GM23338 (cell line): ENCODE data around the gene ADPRHL1. TPM values are rescaled to one million over a fixed set of nuclear protein-coding genes. Genes with fewer than 3 reads are reported as not detected.

Source experiments
- ATAC-seq: fragments of 200-7000 bp; cut with Tn5 transposase; 3 replicates; pipeline ENCODE4 v1.9.1; 2020
- DNase-seq: peaks from one replicate; pipeline ENCODE4 v3.0.0-alpha.2; 2015; ENCODE audit warnings: low spot score
- H2AFZ ChIP-seq: fragments of 200-600 bp; sonication (generic); 2 replicates; pipeline ENCODE4 v1.8.0; 2016; ENCODE audit warnings: antibody characterized with exemption, mild to moderate bottlenecking, moderate library complexity
- H3F3A ChIP-seq: fragments of 200-600 bp; sonication (generic); replicated peaks from 2 replicates; pipeline ENCODE4 v1.8.0; 2017; ENCODE audit warnings: antibody characterized with exemption, mixed run types, low read depth
- H3K27ac ChIP-seq: fragments of 200-600 bp; sonication (generic); 2 replicates; pipeline ENCODE4 v1.6.1; 2016; ENCODE audit warnings: low read depth
- H3K27me3 ChIP-seq: fragments of 200-600 bp; sonication (generic); 2 replicates; pipeline ENCODE4 v1.8.0; 2016; ENCODE audit warnings: mild to moderate bottlenecking, mixed run types, moderate library complexity; ENCODE audit not compliant: insufficient read depth
- H3K36me3 ChIP-seq: fragments of 200-600 bp; sonication (generic); 2 replicates; pipeline ENCODE4 v1.8.0; 2016; ENCODE audit warnings: mild to moderate bottlenecking; ENCODE audit not compliant: insufficient read depth
- H3K4me1 ChIP-seq: fragments of 200-600 bp; sonication (generic); 2 replicates; pipeline ENCODE4 v1.8.0; 2016; ENCODE audit warnings: mild to moderate bottlenecking, moderate library complexity; ENCODE audit not compliant: insufficient read depth
- H3K4me2 ChIP-seq: fragments of 200-600 bp; sonication (generic); 2 replicates; pipeline ENCODE4 v1.7.1; 2017; ENCODE audit warnings: mixed run types
- H3K4me3 ChIP-seq: fragments of 200-600 bp; sonication (generic); 2 replicates; pipeline ENCODE4 v1.6.1; 2016; ENCODE audit warnings: mixed run types
- H3K79me2 ChIP-seq: fragments of 200-600 bp; sonication (generic); replicated peaks from 2 replicates; pipeline ENCODE4 v1.8.0; 2017; ENCODE audit warnings: mild to moderate bottlenecking; ENCODE audit not compliant: insufficient read depth
- H3K9me2 ChIP-seq: fragments of 200-600 bp; sonication (generic); 2 replicates; pipeline ENCODE4 v1.8.0; 2017; ENCODE audit not compliant: insufficient read depth
- H4K20me1 ChIP-seq: fragments of 200-600 bp; sonication (generic); replicated peaks from 2 replicates; pipeline ENCODE4 v1.8.0; 2017; ENCODE audit warnings: mild to moderate bottlenecking; ENCODE audit not compliant: insufficient read depth
- H3K27ac Mint-ChIP-seq: 2 replicates; pipeline ENCODE4 v1.8.0; 2020; ENCODE audit warnings: inconsistent platforms, mild to moderate bottlenecking, moderate library complexity, mixed read lengths
- H3K27me3 Mint-ChIP-seq: 3 replicates; pipeline ENCODE4 v1.8.0; 2022; ENCODE audit warnings: low read depth, mild to moderate bottlenecking, moderate library complexity, mixed read lengths, inconsistent platforms; ENCODE audit not compliant: insufficient read depth, poor library complexity
- H3K36me3 Mint-ChIP-seq: 3 replicates; pipeline ENCODE4 v1.8.0; 2021; ENCODE audit warnings: low read depth, mild to moderate bottlenecking, inconsistent platforms, moderate library complexity, mixed read lengths
- H3K4me1 Mint-ChIP-seq: 3 replicates; pipeline ENCODE4 v1.8.0; 2020; ENCODE audit warnings: mild to moderate bottlenecking, inconsistent platforms, mixed read lengths
- H3K4me3 Mint-ChIP-seq: 3 replicates; pipeline ENCODE4 v1.8.0; 2021; ENCODE audit warnings: moderate library complexity, mild to moderate bottlenecking, inconsistent platforms, mixed read lengths
- H3K9me3 Mint-ChIP-seq: 3 replicates; pipeline ENCODE4 v1.8.0; 2020; ENCODE audit warnings: moderate library complexity, mild to moderate bottlenecking, inconsistent platforms, mixed read lengths
- CREB1 ChIP-seq: fragments of 250-450 bp; sonication (Bioruptor Pico); IDR thresholded peaks from 2 replicates; pipeline ENCODE4 v1.5.0; 2020; ENCODE audit warnings: low read depth, mild to moderate bottlenecking, moderate library complexity
- CTCF ChIP-seq, 2 experiments: fragments of 200-600 bp in 1 of 2; sonication (generic) in 1 of 2; conservative IDR thresholded peaks; 2 replicates each; pipeline versions ENCODE4 v1.5.1 to v1.6.1; 2016 to 2017; ENCODE audit warnings: antibody characterized with exemption in 2 of 2, low read depth in 2 of 2, mild to moderate bottlenecking in 2 of 2, moderate library complexity in 1 of 2
- ETS1 ChIP-seq: IDR thresholded peaks from 2 replicates; pipeline ENCODE4 v1.6.1; 2016; ENCODE audit warnings: antibody characterized with exemption
- EZH2 ChIP-seq: fragments of 200-600 bp; sonication (generic); IDR thresholded peaks from one replicate; pipeline ENCODE4 v1.8.0; 2017; ENCODE audit warnings: antibody characterized with exemption, mild to moderate bottlenecking, low read depth; ENCODE audit not compliant: unreplicated experiment
- JUNB ChIP-seq: IDR thresholded peaks from one replicate; pipeline ENCODE4 v1.6.1; 2016; ENCODE audit warnings: antibody characterized with exemption; ENCODE audit not compliant: unreplicated experiment
- POLR2AphosphoS5 ChIP-seq: IDR thresholded peaks from 2 replicates; pipeline ENCODE4 v1.6.1; 2016; ENCODE audit warnings: antibody characterized with exemption, low read depth
- REST ChIP-seq: IDR thresholded peaks from one replicate; pipeline ENCODE4 v1.6.1; 2018; ENCODE audit warnings: antibody characterized with exemption; ENCODE audit not compliant: unreplicated experiment
- STAT1 ChIP-seq: IDR thresholded peaks from one replicate; pipeline ENCODE4 v1.6.1; 2016; ENCODE audit warnings: antibody characterized with exemption; ENCODE audit not compliant: unreplicated experiment
- ZNF114 ChIP-seq: fragments of 250-450 bp; sonication (Bioruptor Pico); IDR thresholded peaks from 2 replicates; pipeline ENCODE4 v1.5.0; 2020; ENCODE audit warnings: mild to moderate bottlenecking, moderate library complexity
- ZNF331 ChIP-seq: fragments of 250-450 bp; sonication (Bioruptor Pico); IDR thresholded peaks from 2 replicates; pipeline ENCODE4 v1.5.0; 2020; ENCODE audit warnings: low read depth, mild to moderate bottlenecking, moderate library complexity
- ZNF462 ChIP-seq: fragments of 250-450 bp; sonication (Bioruptor Pico); IDR thresholded peaks from 2 replicates; pipeline ENCODE4 v1.5.0; 2020; ENCODE audit warnings: mild to moderate bottlenecking, moderate library complexity
- polyA plus RNA-seq: library from polyadenylated mRNA; unstranded; fragments of >200 nt; fragmentation: Nextera tagmentation; extraction: Ambion mirVana; gene quantifications from 2 replicates; pipeline ENCODE4 v1.2.1, GENCODE V29; 2016
- total RNA-seq: library from RNA; depleted of rRNA; stranded (reverse); fragments of >200 nt; shearing (Covaris generic); gene quantifications from 2 replicates; pipeline ENCODE4 v1.2.3, GENCODE V29; 2014

The ADPRHL1 gene
- total and polyA plus RNA-seq, 2 experiments from 2014 or later: 0.80 to 1.0 TPM

GRCh38 chr13:113423520-113424163, 29.6 kb downstream of the ADPRHL1 start:
- Mint-ChIP-seq H3K9me3 (no peaks in the 10 kb centered on the region), H3K4me3 (no peak overlapping the region), H3K27me3 (peaks cover 15% of the 10 kb centered on the region), H3K4me1 (peaks cover 6% of the 10 kb centered on the region; the same call in 2 of the 3 replicates), H3K27ac (no peak overlapping the region), H3K36me3 (no peaks in the 10 kb centered on the region)
- H3K4me1 ChIP-seq: no peaks in the 10 kb centered on the region
- H3K36me3 ChIP-seq: no peaks in the 10 kb centered on the region
- no peaks in the 10 kb centered on the region for H4K20me1 ChIP-seq
- H3K27ac ChIP-seq: no peak overlapping the region
- DNase-seq: no peak
- no peaks in the 10 kb centered on the region for H3K27me3 ChIP-seq
- H3K9me2 ChIP-seq: no peaks in the 10 kb centered on the region
- no peak for ATAC-seq
- no peak for TF ChIP-seq ZNF331 (CRISPR knock-in tag)
- no peak for TF ChIP-seq CTCF (conservative IDR thresholded peaks at IDR 0.05; ENCODE audit: low read depth in 2 of 2)
- TF ChIP-seq ZNF462 (CRISPR knock-in tag): no peak
- no peak for TF ChIP-seq ZNF114 (CRISPR knock-in tag)
- TF ChIP-seq ETS1: no peak
- no peak for TF ChIP-seq STAT1
- no peak for TF ChIP-seq JUNB
- no peak for TF ChIP-seq REST
- TF ChIP-seq EZH2: no peak
- TF ChIP-seq POLR2AphosphoS5: no peak
- no peak for TF ChIP-seq CREB1 (CRISPR knock-in tag)
- no peak overlapping the region for H2AFZ ChIP-seq
- H3K4me2 ChIP-seq: no peak overlapping the region
- H3F3A ChIP-seq: 0 out of 2 replicates have a peak, but pooled peaks cover 6% of the 10 kb centered on the region
- H3K79me2 ChIP-seq: no peaks in the 10 kb centered on the region
- no peak overlapping the region for H3K4me3 ChIP-seq
